ENCODE results near the gene SLC17A1. TPM values are rescaled to one million over a fixed set of nuclear protein-coding genes. Genes with fewer than 3 reads are reported as not detected.

SLC17A1 gene
- total and polyA plus RNA-seq, 2 of the 4 experiments (the other 2 are of a cell fraction): not detected

GRCh38 chr6:25832307-25832662 is 433 bp upstream of the SLC17A1 start:
- intact Hi-C loops (cut with micrococcal nuclease) (no loop called here), in situ Hi-C loops (cut with MboI; ENCODE audit: low sequenced_read_pairs) (no loop called here), dilution Hi-C loops (cut with HindIII; ENCODE audit: low sequenced_read_pairs, unreplicated experiment) (no loop called here)
- Histone ChIP-seq H3K18ac (ENCODE audit: low read depth, low read length) (no peak overlapping the region), H2BK15ac (ENCODE audit: low read depth, low read length) (no peak overlapping the region), H3K36me3 (ENCODE audit: control insufficient read depth, insufficient read depth, low read length) (no peaks in the 10 kb centered on the region), H2BK120ac (ENCODE audit: low read depth, low read length) (no peak overlapping the region), H3K79me1 (ENCODE audit: low read depth in 1 of 2, low read length in 2 of 2) (no peaks in the 10 kb centered on the region), H3K4me2 (ENCODE audit: low read depth, low read length) (no peak overlapping the region), H2AK9ac (replicated peaks; ENCODE audit: low read depth, low read length, poor library complexity) (no peak overlapping the region), H3K27ac (ENCODE audit: insufficient read depth, low read length) (no peak overlapping the region), H3K23ac (ENCODE audit: low read depth, low read length) (no peak overlapping the region), H3K27me3 (ENCODE audit: control insufficient read depth, insufficient read depth, low read length) (no peaks in the 10 kb centered on the region), H3K9me3 (ENCODE audit: control insufficient read depth, insufficient read depth, low read length) (no peaks in the 10 kb centered on the region), H2AK5ac (ENCODE audit: low read depth, low read length) (no peak overlapping the region), H4K20me1 (ENCODE audit: insufficient read depth, low read length) (no peaks in the 10 kb centered on the region), H4K91ac (ENCODE audit: insufficient read depth, low read depth, low read length) (no peak overlapping the region), H2BK5ac (ENCODE audit: low read depth, low read length, poor library complexity, severe bottlenecking) (no peak overlapping the region), H3K9me1 (ENCODE audit: insufficient read depth, low read length) (no peaks in the 10 kb centered on the region), H3K14ac (replicated peaks; ENCODE audit: low read depth, low read length) (no peak overlapping the region), H2AFZ (replicated peaks; ENCODE audit: low read length, poor library complexity) (no peak overlapping the region), H3K4me1 (ENCODE audit: control insufficient read depth, insufficient read depth, low read length) (no peaks in the 10 kb centered on the region), H4K5ac (ENCODE audit: low read depth, low read length) (no peak overlapping the region), H3K56ac (ENCODE audit: extremely low read depth, insufficient read depth, low read length) (no peak overlapping the region), H3K9ac (ENCODE audit: low read depth, low read length) (no peak overlapping the region), H3K4me3 (ENCODE audit: insufficient read depth, low read depth, low read length) (no peak overlapping the region), H4K8ac (ENCODE audit: low read depth in 2 of 2, low read length in 2 of 2) (no peak overlapping the region), H2BK20ac (ENCODE audit: low read depth, low read length) (no peak overlapping the region), H3K4ac (ENCODE audit: low read depth, low read length) (no peak overlapping the region)
- POLR2A ChIA-PET (ENCODE audit: unreplicated experiment): no interaction called here
- no peak for ATAC-seq (ENCODE audit: low read depth)
- DNase-seq: no peak
- no TSS peak for BruUV-seq (replicated peaks)
- TF ChIP-seq RFX5 (IDR thresholded peaks at IDR 0.05; ENCODE audit: low read depth, low read length): no peak
- CTCF ChIA-PET: no interaction called here
